GM21447 (cell line): Measurements from ENCODE around the gene P3H2.

ENCODE experiments used
- ATAC-seq: cut with Tn5 transposase; IDR thresholded peaks from one replicate; pipeline ENCODE4 v1.9.1; 2021; ENCODE audit not compliant: unreplicated experiment

The P3H2 gene

DNA sequence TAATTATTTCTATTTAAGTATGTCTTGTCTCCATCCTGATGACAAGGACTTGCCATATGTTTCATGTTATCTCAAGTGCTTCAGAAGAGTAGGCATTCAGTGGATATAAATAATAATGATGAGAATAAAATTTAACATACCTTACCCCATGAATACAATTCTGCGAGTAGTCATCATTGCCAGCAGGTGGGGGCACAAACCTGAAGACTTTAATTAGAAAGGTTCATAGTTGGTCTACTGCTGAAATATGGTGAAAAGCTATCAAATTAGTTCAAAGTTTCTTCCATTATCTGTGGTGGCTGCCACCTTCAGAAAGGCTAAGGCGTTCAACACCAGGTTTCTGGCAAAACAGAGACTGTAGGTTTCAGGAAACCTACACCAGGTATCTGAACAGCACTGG lies 100.9 kb downstream of the P3H2 start:
- no peak for ATAC-seq

- ATAC-seq, result no peak
Measured at GRCh38 chr3:190019006-190019405, 101.7 kb downstream of the P3H2 start.

DNA sequence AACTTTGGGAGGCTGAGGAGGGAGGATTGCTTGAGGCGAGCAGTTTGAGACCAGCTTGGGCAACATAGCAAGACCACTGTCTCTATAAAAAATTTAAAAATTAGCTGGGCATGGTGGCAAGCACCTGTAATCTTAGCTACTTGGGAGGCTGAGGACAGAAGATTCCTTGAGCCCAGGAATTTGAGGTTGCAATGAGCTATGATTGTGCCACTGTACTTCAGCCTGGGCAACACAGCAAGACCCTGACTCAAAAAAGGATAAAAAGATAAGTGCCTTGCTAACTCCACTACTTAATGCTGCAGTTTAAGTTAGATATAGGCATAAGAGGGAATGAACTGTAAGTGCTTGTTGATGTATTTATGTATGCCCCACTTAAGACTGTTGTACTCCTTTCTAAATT lies 102.2 kb downstream of the P3H2 start:
- no peak for ATAC-seq

- ATAC-seq, result no peak
Measured at GRCh38 chr3:190017521-190018288, 103.0 kb downstream of the P3H2 start.

DNA sequence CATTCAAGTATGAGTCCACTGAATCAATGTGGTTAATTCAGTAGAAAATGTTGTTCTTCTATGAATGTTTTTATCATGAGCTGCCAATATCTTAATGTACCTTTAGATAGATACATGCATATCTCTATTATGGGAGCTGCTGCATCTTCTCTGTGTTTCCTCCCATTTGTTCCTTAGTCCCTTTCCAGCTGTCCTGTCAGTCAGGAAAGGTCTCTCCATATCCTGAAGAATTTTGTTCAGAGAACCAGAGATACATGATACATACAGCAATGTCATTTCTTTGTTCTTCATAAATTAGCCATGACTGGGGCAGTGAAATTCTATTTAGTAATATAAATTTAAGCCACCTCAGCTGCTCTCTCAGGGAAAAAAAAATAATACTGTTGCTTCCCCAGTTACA lies 103.7 kb downstream of the P3H2 start:
- no peak for ATAC-seq

- ATAC-seq, result no peak
Measured at GRCh38 chr3:190014940-190015339, 105.8 kb downstream of the P3H2 start.

GRCh38 chr3:190013943-190014924 lies 106.5 kb downstream of the P3H2 start:
- no peak for ATAC-seq

GRCh38 chr3:190012784-190013183 lies 107.9 kb downstream of the P3H2 start:
- ATAC-seq, result no peak

GRCh38 chr3:190012314-190012782 lies 108.3 kb downstream of the P3H2 start:
- ATAC-seq, result no peak

DNA sequence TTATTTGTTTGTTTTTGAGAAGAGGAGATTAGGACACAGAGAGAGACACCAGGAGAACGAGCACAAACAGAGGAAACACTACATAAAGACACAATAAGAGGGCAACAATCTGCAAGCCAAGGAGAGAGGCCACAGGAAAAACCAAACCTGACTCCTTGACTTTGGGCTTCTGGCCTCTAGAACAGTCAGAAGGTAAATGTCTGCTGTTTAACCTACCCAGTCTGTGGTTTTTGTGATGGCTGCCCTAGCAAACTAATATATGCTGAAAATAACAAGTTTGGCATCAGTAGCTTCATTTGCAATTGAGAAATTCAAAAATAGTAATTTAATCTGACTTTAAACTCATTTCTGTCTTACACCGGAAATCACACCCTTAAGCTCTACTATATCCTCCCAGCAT lies 110.2 kb downstream of the P3H2 start:
- no peak for ATAC-seq

DNA sequence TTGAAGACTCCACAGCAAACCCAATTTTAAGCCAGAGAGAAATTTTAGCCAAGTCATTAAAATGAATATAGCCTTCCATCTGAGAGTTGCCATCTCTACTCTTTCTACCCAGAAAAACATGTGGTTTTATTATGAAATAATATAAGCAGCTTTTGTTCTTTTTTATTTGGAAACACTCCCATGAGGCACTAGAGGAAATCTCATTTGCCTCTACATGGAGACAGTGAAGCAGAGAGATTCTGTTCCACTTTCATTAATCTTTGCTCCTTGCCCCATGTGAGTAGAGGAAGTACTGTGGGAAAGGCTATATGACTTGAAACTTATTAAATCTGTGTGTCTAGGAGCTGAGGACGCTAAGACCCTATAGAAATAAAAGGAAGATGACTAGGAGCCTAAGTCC lies 111.1 kb downstream of the P3H2 start:
- no peak for ATAC-seq

DNA sequence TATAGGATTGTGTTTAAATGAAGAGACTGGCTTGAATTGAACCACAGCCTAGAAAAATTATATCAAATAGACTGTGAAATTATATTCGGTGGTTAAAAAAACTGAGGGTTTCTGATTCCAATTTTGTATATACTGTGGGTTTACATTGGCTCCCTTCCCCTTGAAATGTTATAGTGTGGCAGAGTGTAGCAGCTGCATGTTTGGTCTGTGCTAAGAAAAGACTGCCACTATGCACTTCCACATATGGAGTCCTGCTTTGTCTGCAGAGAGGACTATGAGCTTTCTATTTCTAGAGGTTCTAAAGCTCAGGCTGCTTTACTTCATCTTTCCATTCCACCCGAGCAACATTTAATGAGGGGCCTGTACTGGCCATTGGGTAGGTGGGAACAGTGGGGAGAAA lies 112.3 kb downstream of the P3H2 start:
- ATAC-seq, result no peak

DNA sequence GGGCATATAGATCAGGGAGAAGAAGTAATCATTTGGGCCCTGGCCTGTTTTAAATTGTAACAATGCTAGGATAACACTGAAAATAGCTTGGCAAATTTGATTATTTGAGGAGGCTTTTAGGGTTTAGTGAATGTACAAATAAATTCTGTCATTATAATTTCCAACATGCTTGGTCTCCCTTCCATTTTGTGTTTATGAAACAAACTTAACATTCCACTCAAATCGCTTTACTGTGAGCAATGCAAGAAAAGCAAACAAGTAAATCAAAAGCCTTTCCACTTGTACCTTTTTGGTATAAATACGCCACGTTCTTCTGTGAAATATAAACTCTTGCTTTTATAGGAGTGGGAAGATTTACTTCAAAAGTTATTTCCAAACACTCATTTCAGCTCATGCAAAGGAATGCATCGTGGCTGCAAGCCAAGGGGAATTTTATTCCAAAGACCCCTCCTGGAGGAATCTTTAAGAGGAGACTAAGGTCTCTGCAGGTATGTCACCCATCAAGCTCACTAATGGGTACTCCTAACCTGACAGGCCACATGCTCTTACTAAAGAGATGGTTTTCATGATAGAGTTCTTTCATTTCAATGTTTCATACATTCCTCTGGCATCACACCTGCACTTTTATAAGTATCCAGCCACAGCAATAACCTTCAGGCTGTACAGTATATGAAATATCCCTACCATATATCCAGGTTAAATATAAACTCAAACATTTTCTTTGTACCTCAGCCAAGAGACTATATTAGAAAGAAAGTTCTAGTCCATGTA lies 115.2 kb downstream of the P3H2 start:
- ATAC-seq, result no peak

DNA sequence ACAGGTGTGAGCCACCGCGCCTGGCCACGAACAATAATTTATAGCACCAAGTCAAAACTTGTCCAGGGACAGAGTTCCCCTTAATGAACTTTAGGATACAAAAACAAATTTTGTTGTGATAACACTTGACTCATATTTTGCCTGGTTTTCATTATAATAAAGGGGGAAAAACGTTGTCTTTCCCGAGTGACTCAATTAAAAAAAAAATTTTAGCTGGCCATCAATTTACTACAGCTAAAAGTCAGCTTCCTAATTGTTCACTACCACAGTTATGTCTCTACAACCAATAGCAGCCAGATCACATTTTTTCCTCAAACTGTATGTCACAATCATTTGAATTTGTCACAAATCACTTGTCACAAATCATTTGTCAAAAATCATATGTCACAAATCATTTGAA lies 116.0 kb downstream of the P3H2 start:
- ATAC-seq, result no peak

DNA sequence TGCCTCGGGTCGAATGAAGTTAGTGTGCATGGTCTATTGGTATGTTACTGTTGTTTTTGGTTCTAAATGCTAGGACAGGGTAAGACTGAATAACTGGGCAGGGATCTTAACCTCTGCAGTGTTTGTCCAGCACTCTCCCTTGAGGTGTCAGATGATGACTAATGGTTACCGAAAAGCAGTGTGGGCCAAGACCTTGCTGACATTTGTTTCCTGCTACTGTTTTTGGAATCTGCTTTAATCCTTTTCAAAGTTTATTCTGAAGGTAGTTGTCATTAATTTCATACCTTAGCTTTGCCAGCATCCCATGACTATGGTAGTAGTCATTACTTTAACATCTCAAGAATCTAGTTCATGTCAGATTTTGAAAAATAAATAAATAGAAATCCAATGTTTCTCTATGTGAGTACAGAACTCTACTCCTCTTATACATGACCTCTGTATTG lies 117.0 kb downstream of the P3H2 start:
- no peak for ATAC-seq

GRCh38 chr3:190003068-190003467 lies 117.6 kb downstream of the P3H2 start:
- no peak for ATAC-seq

DNA sequence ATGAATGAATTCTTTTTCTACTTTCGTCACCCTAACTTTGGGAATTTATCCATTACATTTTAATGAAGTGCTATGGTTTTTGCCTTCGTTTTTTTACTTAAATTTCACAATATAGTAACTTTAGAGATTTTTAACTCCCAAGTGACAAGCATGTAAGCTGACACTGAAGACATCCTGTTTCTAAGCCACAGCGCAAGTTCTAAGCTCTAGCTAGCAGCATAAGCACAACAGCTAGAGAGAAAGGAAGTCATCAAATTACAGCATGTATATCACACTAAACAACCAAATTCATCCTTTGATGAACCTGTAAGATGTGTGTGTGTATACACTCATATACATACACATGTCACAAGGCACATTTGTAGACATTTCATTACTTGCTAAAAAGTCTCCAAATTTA lies 119.3 kb downstream of the P3H2 start:
- no peak for ATAC-seq

- ATAC-seq, result no peak
Measured at GRCh38 chr3:190000861-190001196, 119.9 kb downstream of the P3H2 start.

- ATAC-seq, result no peak
Measured at GRCh38 chr3:190000187-190000860, 120.4 kb downstream of the P3H2 start.

DNA sequence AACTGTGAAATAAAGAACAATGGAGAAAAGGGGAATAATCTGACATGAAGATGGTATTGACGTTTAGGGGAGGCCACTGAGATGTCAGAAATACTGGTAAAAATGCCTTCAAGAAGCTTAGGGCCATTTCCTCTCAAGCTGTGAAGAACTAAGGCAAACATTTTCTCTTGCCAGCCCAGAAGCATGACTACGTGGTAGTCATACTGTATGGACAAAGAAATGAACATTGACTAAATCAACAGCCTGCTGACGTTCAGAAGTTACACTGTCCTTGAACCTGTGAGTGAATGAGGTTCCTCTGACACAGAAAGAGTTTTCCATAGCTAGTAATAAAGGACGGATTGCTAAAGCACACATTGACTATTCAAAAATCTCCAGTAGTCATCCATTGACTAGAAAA lies 121.0 kb downstream of the P3H2 start:
- no peak for ATAC-seq

DNA sequence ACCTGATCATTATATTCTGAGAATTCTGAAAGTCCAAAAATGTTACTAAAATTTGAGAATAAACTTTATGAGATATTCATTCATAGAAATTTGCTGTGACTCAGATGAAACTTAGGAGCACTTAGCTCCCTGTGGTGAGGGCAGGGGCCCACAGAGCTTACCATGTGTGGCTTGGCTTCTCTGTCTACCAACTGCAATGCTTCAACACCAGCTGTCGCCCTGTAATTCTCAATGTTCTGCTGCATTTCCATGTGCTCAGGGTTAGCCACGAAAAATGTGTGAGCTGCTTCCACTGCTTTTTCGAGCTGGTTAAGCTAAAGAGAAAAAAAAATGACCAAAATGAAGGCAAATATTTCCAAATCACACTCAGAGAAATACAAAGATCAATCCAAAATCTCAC lies 125.6 kb downstream of the P3H2 start:
- no peak for ATAC-seq
